Effector CD8-positive, alpha-beta T cell (primary cell): Measurements from ENCODE around the gene NOP58.
"Not testable (repeated sequence)": the region's sequence is repeated elsewhere in the genome, so short reads cannot be mapped to it uniquely, and the experiment has no call there.

Source experiments
- DNase-seq: peaks from one replicate; lab custom pipeline; 2025; lab: John Stamatoyannopoulos, UW
- total RNA-seq, 4 experiments: gene quantifications; one replicate each; lab custom pipeline; 2026; lab: John Stamatoyannopoulos, UW

The NOP58 gene, protein sequence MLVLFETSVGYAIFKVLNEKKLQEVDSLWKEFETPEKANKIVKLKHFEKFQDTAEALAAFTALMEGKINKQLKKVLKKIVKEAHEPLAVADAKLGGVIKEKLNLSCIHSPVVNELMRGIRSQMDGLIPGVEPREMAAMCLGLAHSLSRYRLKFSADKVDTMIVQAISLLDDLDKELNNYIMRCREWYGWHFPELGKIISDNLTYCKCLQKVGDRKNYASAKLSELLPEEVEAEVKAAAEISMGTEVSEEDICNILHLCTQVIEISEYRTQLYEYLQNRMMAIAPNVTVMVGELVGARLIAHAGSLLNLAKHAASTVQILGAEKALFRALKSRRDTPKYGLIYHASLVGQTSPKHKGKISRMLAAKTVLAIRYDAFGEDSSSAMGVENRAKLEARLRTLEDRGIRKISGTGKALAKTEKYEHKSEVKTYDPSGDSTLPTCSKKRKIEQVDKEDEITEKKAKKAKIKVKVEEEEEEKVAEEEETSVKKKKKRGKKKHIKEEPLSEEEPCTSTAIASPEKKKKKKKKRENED
- total RNA-seq, result 136 to 280 (median 216) reads per million in 4 experiments

DNA sequence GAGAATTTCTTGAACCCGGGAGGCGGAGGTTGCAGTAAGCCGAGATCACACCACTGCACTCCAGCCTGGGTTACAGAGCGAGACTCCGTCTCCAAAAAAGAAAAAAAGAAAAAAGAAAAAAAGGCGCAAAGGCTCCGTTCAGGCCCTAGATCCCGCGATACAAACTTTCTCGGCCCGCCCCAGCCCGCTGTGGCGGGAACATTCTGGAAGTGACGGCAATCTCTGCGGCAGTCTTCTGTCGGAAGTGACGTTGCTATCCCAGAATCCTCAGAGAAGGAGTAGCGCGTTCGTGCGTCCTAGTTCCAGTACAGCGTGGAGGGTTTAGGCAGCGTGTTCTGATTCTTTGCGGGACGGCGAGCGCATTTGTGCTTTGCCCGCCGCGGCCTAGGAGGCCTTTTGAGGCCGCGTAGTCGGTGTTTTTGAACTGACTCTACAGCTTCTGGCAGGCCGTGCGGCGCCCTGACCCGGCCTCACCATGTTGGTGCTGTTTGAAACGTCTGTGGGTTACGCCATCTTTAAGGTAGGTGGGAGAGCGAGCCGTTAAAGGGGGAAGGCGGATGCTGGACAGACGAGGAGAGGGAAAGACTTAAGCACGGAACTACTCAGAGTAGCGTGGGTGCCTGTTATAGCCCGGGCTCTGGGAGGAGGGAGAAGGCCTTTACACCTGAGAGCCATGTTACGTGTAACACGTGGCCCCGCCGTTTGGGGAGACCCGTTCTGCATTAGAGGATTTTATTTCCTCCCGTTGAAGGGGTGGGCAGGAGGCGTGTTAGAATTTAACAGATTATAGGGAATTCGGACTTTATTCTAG is at the start of gene NOP58:
NOP58 (plus strand) TSS at position 297 of the 811 bp plus-strand sequence; CDS start at position 476, 179 bp downstream.
- peak; percentile 84 for DNase-seq

DNA sequence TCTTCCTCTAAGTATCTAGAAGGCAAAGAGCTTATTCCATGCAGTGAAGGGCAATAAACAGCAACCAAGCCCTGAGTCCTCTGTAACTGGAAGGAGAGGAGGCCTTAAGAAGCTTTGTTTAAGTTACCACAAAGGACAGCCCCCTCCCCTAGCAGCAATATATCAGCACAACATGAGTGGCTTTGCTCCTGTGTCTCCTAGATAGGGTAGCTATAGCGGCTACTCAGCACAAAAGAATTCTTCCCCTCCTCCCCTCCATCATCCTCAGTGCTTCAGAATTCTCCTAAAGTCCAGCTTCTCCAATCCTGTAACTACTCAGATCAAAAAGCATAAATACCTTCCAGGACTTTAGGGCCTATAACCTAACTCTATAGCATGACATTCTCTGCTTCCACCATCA is 43.7 kb upstream of the NOP58 start:
- no peak for DNase-seq

DNA sequence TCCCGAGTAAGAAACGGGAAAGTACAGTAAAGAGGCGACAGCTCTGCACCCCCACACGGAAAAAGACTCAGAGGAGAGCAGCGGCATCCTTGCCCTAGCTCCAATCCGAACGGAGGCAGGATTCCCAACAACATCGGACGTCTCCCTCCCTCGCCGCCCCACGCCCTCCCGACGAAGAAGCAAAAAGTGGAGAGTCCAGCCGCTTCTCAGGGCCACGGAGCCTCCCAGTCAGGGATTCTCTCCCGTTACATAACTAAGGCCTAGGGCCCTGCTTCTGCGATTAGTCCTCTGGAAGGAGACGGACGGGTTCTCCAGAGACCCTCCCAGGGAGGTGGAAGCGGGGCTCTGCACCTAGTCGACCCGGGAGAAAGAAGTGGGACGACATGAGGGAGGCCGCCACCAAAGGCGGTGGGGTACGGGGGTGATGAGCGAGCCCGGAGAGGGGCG is 27.8 kb upstream of the NOP58 start:
- no peak for DNase-seq

DNA sequence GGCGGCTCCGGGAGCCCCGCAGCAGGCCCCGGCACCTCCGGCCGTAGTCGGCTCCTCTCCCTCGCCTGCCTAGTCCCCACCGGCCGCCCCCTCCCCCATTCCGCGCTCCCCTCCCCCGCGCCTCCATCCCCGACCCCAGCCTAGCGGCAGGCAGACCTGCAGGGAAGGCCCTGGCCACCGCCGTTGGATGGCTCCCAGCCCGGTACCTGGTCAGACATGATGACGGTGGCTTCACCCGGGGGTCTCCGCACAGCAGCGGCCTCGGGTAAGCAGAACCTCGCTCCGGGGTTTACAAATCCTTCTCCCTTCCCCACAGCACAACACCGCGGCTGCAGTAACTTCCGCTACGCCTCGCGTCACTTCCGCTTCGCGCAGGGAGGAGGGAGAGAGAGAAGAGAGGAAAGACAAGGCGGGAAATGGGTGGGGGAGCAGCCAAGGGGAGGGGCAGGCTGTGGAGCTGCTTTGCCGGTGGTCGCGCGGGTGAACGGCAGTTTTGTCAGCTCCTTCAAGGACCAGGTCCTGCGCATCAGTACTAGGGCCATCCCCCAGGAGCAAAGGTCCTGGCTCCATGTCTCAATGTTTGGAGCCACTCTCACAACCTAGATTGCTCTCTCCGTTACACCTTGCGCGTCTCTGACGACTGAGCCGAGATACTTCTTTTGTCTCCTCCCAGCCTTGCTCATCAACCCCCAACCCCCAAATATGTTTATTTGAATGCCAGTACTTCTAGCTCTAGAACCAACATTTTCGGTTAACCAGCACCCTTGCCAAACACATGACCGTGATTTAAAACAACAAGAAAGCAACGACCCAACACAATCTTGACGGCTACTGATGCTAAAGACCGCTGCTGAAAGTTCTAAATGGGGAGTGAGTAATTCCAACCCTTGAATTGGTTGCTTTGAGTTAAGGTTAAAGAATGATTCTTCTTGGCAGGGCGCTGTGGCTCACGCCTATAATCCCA is 27.0 kb upstream of the NOP58 start, which contains the start of gene SUMO1:
SUMO1 (minus strand) TSS at position 364 of the 964 bp plus-strand sequence; CDS start at position 218, 146 bp downstream.
- DNase-seq, result peak; percentile 84

DNA sequence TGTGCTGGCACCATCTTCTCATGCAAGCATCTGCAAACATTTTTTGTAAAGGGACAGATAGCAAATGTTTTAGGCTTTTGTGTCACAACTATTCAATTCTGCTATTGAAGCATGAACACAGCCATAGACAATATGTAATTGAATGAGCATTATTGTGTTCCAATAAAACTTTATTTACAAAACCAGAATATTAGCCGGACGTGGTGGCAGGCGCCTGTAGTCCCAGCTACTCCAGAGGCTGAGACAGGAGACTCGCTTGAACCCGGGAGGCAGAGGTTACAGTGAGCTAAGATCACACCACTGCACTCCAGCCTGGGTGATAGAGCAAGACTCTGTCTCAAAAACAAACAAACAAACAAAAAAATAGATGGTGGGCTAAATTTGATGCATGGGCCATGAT is 17.9 kb upstream of the NOP58 start:
- DNase-seq, result not testable (repeated sequence)

DNA sequence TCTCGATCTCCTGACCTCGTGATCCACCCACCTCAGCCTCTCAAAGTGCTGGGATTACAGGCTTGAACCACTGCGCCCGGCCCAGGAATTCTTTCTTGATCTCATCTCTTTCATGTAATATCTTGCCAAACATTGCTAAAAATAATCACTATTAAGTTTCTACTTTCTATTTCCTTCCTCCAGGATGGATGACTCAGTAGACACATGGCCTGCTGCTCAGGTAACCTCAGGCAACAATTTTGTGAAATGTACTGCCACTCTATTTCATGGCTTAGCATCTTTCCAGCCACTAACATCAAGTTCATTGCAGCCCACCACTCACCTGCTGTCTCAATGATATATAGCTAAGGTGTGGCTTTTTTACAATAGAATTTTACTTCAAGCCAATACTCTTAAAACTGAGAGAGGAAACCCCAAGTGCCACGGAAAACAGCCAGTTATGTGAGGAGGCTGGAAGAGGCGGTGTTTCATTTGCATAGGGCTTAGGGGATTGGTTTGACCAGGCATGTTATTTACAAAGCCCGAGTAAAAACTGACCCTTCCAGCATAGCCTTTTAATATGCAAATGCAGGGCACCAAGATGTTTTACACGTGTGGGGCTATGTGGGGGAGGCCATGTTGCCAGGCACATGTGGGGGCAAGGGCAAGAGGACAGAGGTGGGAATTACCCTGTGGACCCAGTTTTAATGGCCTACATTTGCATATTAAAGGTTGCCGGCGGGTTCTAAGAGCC is 15.9 kb upstream of the NOP58 start:
- no peak for DNase-seq

DNA sequence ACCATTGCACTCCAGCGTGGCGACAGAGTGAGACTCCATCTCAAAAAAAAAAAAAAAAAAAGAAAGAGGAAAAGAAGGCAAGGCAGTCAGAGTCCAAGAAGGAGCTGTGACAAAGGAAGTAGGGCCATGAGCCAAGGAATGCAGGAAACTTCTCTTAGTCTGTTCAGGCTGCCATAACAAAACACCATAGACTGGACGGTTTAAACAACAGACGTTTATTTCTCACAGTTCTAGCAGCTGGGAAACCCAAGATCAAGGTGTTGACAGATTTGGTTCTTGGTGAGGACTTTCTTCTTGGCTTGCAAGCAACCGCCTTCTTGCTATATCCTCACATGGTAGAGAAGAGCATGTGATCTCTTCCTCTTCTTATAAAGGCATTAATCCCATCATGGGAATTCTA is 14.1 kb upstream of the NOP58 start:
- no peak for DNase-seq

DNA sequence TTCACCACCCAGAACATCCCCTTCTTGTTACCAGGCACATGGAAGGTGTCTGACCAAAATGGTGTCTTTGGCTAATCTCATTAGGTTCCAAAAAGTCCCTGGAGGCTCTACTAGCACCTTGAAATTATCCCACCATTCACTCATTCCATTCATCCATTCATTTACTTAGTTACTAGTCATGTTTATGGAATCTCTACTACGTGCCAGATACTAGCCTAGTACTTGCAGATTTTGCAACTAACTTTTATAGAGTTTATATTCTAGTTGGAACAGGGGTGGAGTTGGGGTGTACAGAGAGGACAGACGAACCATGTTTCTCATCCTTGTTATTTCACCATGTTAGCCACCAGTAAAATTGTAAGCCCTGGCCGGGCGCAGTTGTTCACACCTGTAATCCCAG is 4.0 kb upstream of the NOP58 start:
- DNase-seq, result no peak

DNA sequence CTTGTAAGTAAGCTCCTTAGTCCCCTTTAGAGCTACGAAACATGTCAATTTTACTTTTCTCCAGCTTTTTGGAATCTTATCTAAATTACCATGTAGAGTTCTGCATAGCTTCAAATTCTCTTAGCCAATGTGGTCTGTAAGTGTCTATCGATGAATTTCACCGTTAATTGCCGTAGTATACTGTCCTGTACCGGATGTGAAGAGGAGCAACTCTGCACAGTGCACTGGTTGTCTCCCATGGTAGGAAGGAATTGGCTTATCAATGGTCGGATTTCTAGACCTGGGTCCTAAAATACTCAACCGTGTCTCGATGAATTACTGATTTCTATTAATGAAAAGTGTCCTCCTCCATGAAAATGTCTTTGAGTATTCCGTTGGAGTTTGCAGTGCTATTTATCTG is 1.9 kb downstream of the NOP58 start:
- DNase-seq, result no peak

DNA sequence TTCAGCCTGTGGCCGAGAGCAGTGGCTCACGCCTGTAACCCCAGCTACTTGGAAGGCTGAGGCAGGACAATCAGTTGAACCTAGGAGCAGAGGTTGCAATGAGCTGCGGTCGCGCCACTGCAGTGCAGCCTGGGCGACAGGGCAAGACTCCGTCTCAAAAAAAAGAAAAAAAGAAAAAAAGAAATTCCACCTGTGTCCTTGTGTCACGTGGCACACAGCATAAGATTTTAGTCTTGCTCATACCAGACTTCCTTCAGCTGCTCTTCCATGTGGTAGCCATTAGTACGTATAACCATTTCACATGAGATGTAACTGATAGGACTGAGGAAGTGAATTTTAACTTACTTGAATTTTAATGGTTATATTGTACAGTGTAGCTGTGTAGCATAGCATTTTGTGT is 4.0 kb downstream of the NOP58 start:
- DNase-seq, result no peak

DNA sequence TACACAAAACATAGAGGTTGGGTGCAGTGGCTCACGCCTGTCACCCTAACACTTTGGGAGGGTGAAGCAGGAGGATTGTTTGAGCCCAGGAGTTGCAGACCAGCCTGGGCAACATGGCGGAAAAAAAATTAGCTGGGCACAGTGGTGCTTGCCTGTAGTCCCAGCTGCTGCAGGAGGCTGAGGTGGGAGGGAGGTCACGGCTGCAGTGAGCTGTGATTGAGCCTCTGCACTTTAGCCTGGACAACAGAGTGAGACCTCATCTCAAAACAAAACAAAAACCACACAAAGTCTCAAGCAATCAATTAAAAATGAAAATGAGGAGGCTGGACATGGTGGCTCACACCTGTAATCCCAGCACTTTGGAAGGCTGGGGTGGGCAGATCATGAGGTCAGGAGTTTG is 4.9 kb downstream of the NOP58 start:
- DNase-seq, result no peak

DNA sequence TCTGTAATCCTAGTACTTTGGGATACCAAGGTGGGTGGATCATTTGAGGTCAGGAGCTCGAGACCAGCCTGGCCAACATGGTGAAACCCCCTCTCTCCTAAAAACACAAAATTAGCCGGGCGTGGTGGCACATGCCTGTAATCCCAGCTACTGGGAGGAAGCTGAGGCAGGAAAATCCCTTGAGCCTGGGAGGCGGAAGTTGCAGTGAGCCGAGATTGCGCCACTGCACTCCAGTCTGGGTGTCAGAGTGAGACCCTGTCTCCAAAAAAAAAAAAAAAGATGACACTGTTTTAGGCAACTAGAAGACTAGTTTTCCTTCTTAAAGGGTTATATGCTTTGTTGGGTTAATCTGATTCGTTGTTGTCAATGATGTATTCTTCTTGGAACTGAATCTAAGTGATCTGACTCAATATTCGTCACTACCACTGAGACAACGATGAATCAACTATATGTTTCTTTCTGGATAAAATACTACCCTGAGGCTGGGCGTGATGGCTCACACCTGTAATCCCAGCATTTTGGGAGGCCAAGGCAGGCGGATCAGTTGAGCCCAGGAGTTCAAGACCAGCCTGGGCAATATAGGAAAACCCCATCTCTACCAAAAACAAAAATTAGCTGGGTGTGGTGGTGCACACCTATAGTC is 10.6 kb downstream of the NOP58 start:
- not testable (repeated sequence) for DNase-seq

DNA sequence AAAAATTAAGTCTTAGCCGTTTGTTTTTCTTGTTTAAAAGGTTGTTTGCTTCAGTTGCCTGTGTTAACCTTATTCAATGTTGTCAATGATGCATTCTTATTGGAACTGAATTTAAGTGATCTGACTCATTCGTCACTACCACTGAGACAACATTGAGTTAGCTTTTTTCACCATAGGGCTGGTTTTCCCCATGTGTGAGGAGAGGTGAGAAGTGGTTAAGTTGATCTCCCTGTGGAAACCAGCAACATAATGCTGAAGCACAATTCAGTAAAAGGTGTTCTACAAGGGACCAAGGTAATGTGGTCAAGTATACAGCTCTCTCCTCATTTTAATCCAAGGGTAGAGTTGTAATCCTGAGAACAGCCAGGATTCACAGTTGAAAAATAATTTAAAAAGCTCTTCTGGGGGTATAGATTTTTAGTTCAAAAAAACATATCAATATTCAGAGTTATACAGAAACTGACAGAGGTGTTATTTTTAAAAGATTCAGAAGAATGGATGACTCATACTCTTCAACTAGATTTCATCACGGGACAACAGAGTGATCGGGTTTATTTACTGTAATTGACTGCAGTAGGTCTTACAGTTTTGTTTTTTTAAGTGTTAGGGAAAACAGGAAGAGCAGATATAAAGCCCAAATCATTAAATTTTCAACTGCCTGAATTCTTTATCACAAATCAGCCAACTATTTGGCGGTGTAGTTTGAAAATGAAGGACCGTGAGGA is 12.6 kb downstream of the NOP58 start:
- no peak for DNase-seq

DNA sequence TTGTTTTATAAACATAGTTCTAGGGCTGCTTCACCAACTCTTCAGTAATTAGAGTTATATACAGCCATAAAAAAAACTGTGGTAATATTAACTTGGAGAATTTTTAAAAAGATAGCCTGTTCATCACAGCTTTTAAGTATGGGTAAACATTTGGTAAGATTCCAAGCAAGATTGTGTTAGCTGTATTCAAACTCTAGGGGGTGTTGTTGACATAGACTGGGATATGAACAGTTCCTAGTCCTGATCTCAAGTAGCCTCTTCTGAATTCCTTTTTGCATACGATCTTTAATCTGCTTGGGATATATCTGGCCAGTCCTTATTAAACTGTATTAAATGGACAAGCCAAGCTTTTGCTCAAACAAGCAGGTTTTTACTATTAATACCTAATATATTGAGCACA is 13.4 kb downstream of the NOP58 start:
- no peak for DNase-seq

DNA sequence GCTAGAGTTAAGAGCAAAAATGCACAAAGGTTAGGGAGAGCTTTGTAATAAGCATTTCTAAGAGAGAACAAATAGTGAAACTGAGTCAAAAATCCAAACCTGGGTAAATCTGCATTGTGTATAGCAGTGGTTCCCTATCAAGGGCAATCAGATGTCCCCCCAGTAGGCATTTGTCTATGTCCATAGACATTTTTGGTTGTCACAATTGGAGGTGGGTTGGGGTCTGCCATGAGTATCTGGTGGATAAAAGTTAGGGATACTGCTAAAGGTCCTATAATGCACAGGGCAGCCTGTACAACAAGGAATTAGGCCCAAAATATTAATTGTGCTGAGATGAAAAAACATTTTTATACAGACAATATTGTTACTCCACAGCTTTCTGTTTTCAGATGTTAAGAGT is 21.0 kb downstream of the NOP58 start:
- no peak for DNase-seq

DNA sequence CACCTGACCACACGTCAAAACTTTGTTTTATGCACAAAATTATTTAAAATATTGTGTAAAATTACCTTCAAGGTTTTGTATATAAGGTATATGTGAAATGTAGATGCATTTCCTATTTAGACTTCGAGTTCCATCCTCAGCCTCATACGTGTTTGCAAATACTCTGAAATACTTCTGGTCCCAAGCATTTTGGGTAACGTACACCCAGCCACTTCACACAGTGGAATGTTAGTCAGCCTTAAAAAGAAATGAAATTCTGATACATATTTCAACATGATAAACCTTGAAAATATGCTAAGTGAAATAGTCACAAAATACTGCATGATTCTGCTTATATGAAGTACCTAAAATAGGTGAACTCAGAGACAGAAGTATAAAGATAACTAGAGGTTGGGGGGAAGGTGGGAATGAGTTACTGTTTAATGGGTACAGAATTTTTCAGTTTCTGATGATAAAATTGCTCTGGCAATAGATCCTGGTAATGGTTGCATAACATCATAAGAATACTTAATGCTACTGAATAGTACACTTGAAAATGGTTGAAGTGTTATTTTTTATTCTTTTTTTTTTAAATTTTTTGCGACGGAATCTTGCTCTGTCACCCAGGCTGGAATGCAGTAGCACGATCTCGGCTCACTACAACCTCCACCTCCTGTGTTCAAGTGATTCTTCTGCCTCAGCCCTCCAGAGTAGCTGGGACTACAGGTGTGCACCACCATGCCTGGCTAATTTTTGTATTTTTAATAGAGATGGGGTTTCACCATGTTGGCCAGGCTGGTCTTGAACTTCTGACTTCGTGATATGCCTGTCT is 24.0 kb downstream of the NOP58 start:
- DNase-seq, result no peak

DNA sequence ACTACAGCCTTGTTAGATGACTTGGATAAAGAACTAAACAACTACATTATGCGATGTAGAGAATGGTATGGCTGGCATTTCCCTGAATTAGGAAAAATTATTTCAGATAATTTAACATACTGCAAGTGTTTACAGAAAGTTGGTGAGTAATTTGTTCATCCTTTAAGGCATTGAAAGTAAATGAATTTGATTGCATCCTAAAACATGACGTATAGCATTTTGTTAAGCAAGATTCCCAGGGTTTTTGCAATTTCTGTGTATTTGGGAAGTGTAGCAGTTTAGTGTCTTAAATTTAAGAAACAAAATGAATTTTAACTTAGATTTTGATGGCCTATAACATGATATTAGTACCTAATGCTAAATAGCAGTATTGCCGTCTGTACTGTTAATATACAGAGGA is 24.8 kb downstream of the NOP58 start:
- no peak for DNase-seq

DNA sequence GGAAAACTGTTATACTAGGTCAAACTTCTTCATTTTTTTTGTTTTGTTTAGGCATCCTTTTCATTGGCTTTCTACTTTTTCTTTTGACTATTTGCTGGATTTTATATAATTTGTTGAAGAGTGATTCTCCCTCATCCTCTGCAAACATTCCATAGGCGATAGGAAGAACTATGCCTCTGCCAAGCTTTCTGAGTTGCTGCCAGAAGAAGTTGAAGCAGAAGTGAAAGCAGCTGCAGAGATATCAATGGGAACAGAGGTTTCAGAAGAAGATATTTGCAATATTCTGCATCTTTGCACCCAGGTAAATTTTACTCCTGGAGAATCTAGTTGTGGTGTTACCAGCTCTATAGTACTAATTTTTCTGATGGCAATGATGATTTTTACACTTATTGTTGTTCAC is 25.4 kb downstream of the NOP58 start:
- DNase-seq, result no peak

DNA sequence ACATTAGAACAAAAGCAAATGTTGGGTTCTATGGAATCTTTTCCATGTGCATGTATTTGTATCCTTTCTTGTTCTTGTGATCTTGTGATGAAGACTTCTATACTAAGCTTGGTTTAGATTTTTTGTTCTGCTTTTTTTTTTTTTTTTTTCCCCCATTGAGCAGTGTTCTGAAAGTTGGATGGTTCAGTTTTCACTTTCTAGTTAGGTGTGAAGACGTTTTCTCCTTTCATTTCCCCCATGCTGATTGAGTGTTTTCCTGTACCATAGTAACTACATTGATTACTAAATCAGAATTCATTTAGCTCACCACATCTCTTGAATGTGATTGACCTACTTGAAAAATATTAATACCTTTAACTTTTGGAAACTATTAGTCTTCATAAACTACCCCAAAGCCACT is 34.1 kb downstream of the NOP58 start:
- DNase-seq, result no peak
